HG03196 (cell line): Measurements from ENCODE around the gene SPIRE2.

Experiments used
- ATAC-seq: cut with Tn5 transposase; IDR thresholded peaks from one replicate; pipeline ENCODE4 v1.9.1; 2021; ENCODE audit not compliant: unreplicated experiment

SPIRE2 gene

GRCh38 chr16:89893642-89894548 is 65.6 kb downstream of the SPIRE2 start:
- ATAC-seq = no peak

- no peak for ATAC-seq
Observed at GRCh38 chr16:89895482-89896250, 67.4 kb downstream of the SPIRE2 start.

- ATAC-seq = no peak
Observed at GRCh38 chr16:89897204-89897603, 68.9 kb downstream of the SPIRE2 start.

GRCh38 chr16:89898201-89898967 is 70.1 kb downstream of the SPIRE2 start:
- ATAC-seq = no peak

GRCh38 chr16:89899879-89900481 is 71.7 kb downstream of the SPIRE2 start:
- ATAC-seq = no peak

GRCh38 chr16:89900885-89901284 is 72.6 kb downstream of the SPIRE2 start:
- no peak for ATAC-seq

- ATAC-seq = no peak
Observed at GRCh38 chr16:89902980-89903379, 74.7 kb downstream of the SPIRE2 start.

- no peak for ATAC-seq
Observed at GRCh38 chr16:89903908-89904515, 75.7 kb downstream of the SPIRE2 start.

- ATAC-seq = no peak
Observed at GRCh38 chr16:89904606-89905510, 76.6 kb downstream of the SPIRE2 start.

- ATAC-seq = no peak
Observed at GRCh38 chr16:89905511-89906139, 77.3 kb downstream of the SPIRE2 start.

GRCh38 chr16:89906140-89907025 is 78.1 kb downstream of the SPIRE2 start:
- ATAC-seq = no peak

GRCh38 chr16:89907055-89907814 is 79.0 kb downstream of the SPIRE2 start:
- no peak for ATAC-seq

- ATAC-seq = no peak
Observed at GRCh38 chr16:89908236-89908635, 80.0 kb downstream of the SPIRE2 start.

- ATAC-seq = no peak
Observed at GRCh38 chr16:89909777-89910716, 81.8 kb downstream of the SPIRE2 start.

- ATAC-seq = no peak
Observed at GRCh38 chr16:89910717-89911354, 82.6 kb downstream of the SPIRE2 start.

- no peak for ATAC-seq
Observed at GRCh38 chr16:89911375-89911774, 83.1 kb downstream of the SPIRE2 start.
